Hepatocyte (in vitro differentiated cells): ENCODE measurements around the gene TCEAL5.

Experiments used
- EZH2phosphoT487 ChIP-seq: fragments of 200-600 bp; sonication (generic); IDR thresholded peaks from one replicate; pipeline ENCODE4 v1.6.1; 2018; ENCODE audit warnings: antibody characterized with exemption, mild to moderate bottlenecking, low read depth, moderate library complexity; ENCODE audit not compliant: unreplicated experiment, severe bottlenecking
- TF ChIP-seq, protein P1 (sequence below): fragments of 200-600 bp; sonication (generic); IDR thresholded peaks from 2 replicates; pipeline ENCODE4 v1.5.1; 2016; ENCODE audit warnings: antibody characterized with exemption, mild to moderate bottlenecking; ENCODE audit not compliant: poor library complexity

DNA sequence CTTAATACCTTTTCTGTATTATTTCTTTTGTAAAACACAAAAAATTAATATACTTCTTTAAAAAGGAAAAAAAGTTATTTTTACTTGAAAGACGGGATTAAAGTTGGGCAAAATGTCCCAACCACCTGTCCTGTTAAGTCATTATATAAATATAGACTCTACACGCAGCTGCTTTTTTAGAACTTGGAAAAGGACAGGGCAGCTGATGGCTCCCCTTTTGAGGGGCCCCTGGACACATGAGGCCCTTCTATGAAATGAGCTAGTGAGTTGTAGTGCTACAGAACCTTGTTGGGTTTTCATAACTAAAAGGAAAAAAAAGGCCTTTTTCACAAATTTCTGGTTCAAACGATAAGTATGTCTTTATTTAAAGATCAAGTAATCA lies 34.8 kb upstream of the TCEAL5 start:
- TF ChIP-seq EZH2phosphoT487 = no peak
- TF ChIP-seq, protein P1, sequence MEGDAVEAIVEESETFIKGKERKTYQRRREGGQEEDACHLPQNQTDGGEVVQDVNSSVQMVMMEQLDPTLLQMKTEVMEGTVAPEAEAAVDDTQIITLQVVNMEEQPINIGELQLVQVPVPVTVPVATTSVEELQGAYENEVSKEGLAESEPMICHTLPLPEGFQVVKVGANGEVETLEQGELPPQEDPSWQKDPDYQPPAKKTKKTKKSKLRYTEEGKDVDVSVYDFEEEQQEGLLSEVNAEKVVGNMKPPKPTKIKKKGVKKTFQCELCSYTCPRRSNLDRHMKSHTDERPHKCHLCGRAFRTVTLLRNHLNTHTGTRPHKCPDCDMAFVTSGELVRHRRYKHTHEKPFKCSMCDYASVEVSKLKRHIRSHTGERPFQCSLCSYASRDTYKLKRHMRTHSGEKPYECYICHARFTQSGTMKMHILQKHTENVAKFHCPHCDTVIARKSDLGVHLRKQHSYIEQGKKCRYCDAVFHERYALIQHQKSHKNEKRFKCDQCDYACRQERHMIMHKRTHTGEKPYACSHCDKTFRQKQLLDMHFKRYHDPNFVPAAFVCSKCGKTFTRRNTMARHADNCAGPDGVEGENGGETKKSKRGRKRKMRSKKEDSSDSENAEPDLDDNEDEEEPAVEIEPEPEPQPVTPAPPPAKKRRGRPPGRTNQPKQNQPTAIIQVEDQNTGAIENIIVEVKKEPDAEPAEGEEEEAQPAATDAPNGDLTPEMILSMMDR = no peak
